GM12878 (cell line): ENCODE results near the gene TCF4. TPM values are rescaled to one million over a fixed set of nuclear protein-coding genes. Genes with fewer than 3 reads are reported as not detected.

Experiments
- ATAC-seq: fragments of 200-7000 bp; cut with Tn5 transposase; 3 replicates; pipeline ENCODE4 v1.9.1; 2020; ENCODE audit warnings: mild to moderate bottlenecking, moderate library complexity
- BruUV-seq: library from RNA; stranded (reverse); fragments of 400-500 nt; replicated peaks from 2 replicates; lab custom pipeline; 2021; lab: Mats Ljungman, UMichigan
- CTCF ChIA-PET: fragments of 300-600 bp; sonication (Branson Sonifier 250); formaldehyde crosslinking; extraction: SDS; loops from one replicate; lab custom pipeline; 2021; ENCODE audit warnings: inconsistent platforms; lab: Yijun Ruan, JAX
- POLR2A ChIA-PET: fragments of 350-600 bp; formaldehyde crosslinking; extraction: SDS; loops from one replicate; lab custom pipeline; 2021; ENCODE audit warnings: inconsistent platforms; lab: Charles Lee
- RAD21 ChIA-PET: fragments of 300-600 bp; sonication (Branson Sonifier 250); formaldehyde crosslinking; loops from one replicate; lab custom pipeline; 2023; ENCODE audit warnings: antibody characterized with exemption; ENCODE audit not compliant: unreplicated experiment; lab: Charles Lee
- SMC1A ChIA-PET: fragments of 300-600 bp; sonication (Branson Sonifier 250); formaldehyde crosslinking; loops from one replicate; lab custom pipeline; 2023; ENCODE audit not compliant: unreplicated experiment, uncharacterized antibody; lab: Charles Lee
- DNase-seq: peaks from one replicate; pipeline ENCODE4 v3.0.0-alpha.2; 2011; ENCODE audit warnings: low read depth, low spot score
- FAIRE-seq: peaks from 3 replicates; lab custom pipeline; 2011; peaks lifted over from hg19 to GRCh38; lab: Jason Lieb, UNC
- H2AFZ ChIP-seq: 2 replicates; pipeline ENCODE4 v1.6.0; 2011; ENCODE audit warnings: low read depth, low read length, control low read depth; ENCODE audit not compliant: control insufficient read depth
- H3K27ac ChIP-seq: 2 replicates; pipeline ENCODE4 v1.5.1; 2011; ENCODE audit warnings: control low read depth; ENCODE audit not compliant: control insufficient read depth, insufficient read depth
- H3K27me3 ChIP-seq, 2 experiments: replicated peaks in 1 of 2; 2 replicates each; pipeline versions ENCODE4 v1.6.0 to v1.6.1; 2011; ENCODE audit warnings: low read length in 1 of 2; ENCODE audit not compliant: control insufficient read depth in 2 of 2, insufficient read depth in 2 of 2
- H3K36me3 ChIP-seq, 2 experiments: 2 replicates each; pipeline ENCODE4 v1.5.1; 2011; ENCODE audit warnings: low read length in 1 of 2; ENCODE audit not compliant: control insufficient read depth in 2 of 2, insufficient read depth in 2 of 2
- H3K4me1 ChIP-seq: 2 replicates; pipeline ENCODE4 v1.6.1; 2011; ENCODE audit warnings: mild to moderate bottlenecking, low read length, moderate library complexity, mixed read lengths; ENCODE audit not compliant: control insufficient read depth, insufficient read depth
- H3K4me2 ChIP-seq: 2 replicates; pipeline ENCODE4 v1.6.0; 2011; ENCODE audit warnings: control low read depth; ENCODE audit not compliant: control insufficient read depth, insufficient read depth
- H3K4me3 ChIP-seq: fragments of 200-600 bp; sonication (generic); 2 replicates; pipeline ENCODE4 v1.5.1; 2016
- H3K79me2 ChIP-seq: 2 replicates; pipeline ENCODE4 v1.6.0; 2011; ENCODE audit warnings: low read length; ENCODE audit not compliant: control insufficient read depth, insufficient read depth
- H3K9ac ChIP-seq: 2 replicates; pipeline ENCODE4 v1.8.0; 2011; ENCODE audit warnings: low read length, control low read depth, mixed read lengths; ENCODE audit not compliant: control insufficient read depth, insufficient read depth
- H3K9me3 ChIP-seq: replicated peaks from 3 replicates; pipeline ENCODE4 v1.5.1; 2011; ENCODE audit warnings: mild to moderate bottlenecking, low read length; ENCODE audit not compliant: control insufficient read depth, insufficient read depth
- H4K20me1 ChIP-seq: 2 replicates; pipeline ENCODE4 v1.6.0; 2011; ENCODE audit not compliant: control insufficient read depth, insufficient read depth
- BACH1 ChIP-seq: fragments of 450-650 bp; IDR thresholded peaks from 2 replicates; pipeline ENCODE4 v1.6.1; 2017; ENCODE audit warnings: mild to moderate bottlenecking, borderline replicate concordance
- BRCA1 ChIP-seq: IDR thresholded peaks from 2 replicates; pipeline ENCODE4 v1.6.1; 2011; ENCODE audit warnings: low read depth, low read length, improper control_type of control experiment
- PKNOX1 ChIP-seq: fragments of 450-650 bp; IDR thresholded peaks from 2 replicates; pipeline ENCODE4 v1.6.1; 2016; ENCODE audit warnings: mild to moderate bottlenecking
- POLR2AphosphoS2 ChIP-seq: IDR thresholded peaks from 2 replicates; pipeline ENCODE4 v1.6.1; 2011; ENCODE audit warnings: low read depth, mild to moderate bottlenecking, low read length, improper control_type of control experiment, moderate library complexity
- WGBS: methylation state at CpG from one replicate; pipeline ENCODE4 v1.1.6; 2016; ENCODE audit warnings: low lambda C conversion rate; ENCODE audit not compliant: insufficient replicate concordance, insufficient coverage; ENCODE audit errors: missing lambda C conversion rate; 5-methylcytosine and 5-hydroxymethylcytosine counted together
- in situ Hi-C: fragments of 300-500 bp; cut with MboI; formaldehyde crosslinking; loops from 9 replicates; pipeline ENCODE4 v1.14.3; 2018; ENCODE audit warnings: mixed read lengths
- intact Hi-C: fragments of 100-400 bp; cut with micrococcal nuclease; formaldehyde crosslinking; loops from one replicate; pipeline ENCODE4 v1.14.2; 2022; ENCODE audit not compliant: unreplicated experiment
- polyA plus RNA-seq, 11 experiments: library from polyadenylated mRNA; depleted of rRNA in 4 of 11; unstranded in 6 of 11; stranded (reverse) in 5 of 11; fragments of >200 nt; fragmentation: Nextera tagmentation in 4 of 11; fragmentation: Illumina TruSeq in 1 of 11; extraction: Ambion mirVana in 4 of 11; extraction: Trizol in 1 of 11; gene quantifications; 1 replicate in 1 of 11; 2 replicates in 10 of 11; pipeline versions ENCODE4 v1.2.1 to v1.2.3, GENCODE V29; 2011 to 2016; ENCODE audit warnings: inconsistent platforms in 2 of 11, missing spikeins in 2 of 11, low read depth in 1 of 11
- total RNA-seq, 4 experiments: library from RNA; depleted of rRNA in 3 of 4; stranded (reverse); fragments of >200 nt in 3 of 4; fragmentation: Illumina TruSeq in 1 of 4; extraction: Trizol in 1 of 4; gene quantifications; 2 replicates each; pipeline versions ENCODE4 v1.2.1 to v1.2.3, GENCODE V29; 2013 to 2021

The TCF4 gene
- total and polyA plus RNA-seq, 10 of the 15 experiments (the other 5 are each of a cell fraction or from before 2014, with no cell fraction given) = 15.2 to 94.0 (median 31.5) TPM

GRCh38 chr18:55625901-55626300 is 37.9 kb upstream of the TCF4 start:
- ATAC-seq = no peak
- Histone ChIP-seq H3K79me2 (no peaks in the 10 kb centered on the region), H3K9me3 (no peaks in the 10 kb centered on the region), H3K36me3 (no peaks in the 10 kb centered on the region), H3K4me1 (no peaks in the 10 kb centered on the region), H3K27ac (no peak overlapping the region), H4K20me1 (no peaks in the 10 kb centered on the region), H3K9ac (no peak overlapping the region), H3K4me3 (no peak overlapping the region), H3K27me3 (no peaks in the 10 kb centered on the region), H2AFZ (no peak overlapping the region), H3K4me2 (no peak overlapping the region)
- TF ChIP-seq POLR2AphosphoS2 = no peak
- TF ChIP-seq PKNOX1 = no peak
- no peak for TF ChIP-seq BRCA1
- 0% methylated on average over 2 of the region's 2 CpGs for WGBS
- in situ Hi-C loops = no loop called here
- ChIA-PET RAD21 (no interaction called here), SMC1A (interaction anchor here (0.7 kb wide), 1 partner anchor 60 kb away, joined by 3 read pairs; no protein-coding TSS in a partner anchor), POLR2A (no interaction called here), CTCF (no interaction called here)
- DNase-seq = no peak
- BruUV-seq = no TSS peak
- intact Hi-C loops = no loop called here
- no peak for FAIRE-seq

GRCh38 chr18:55623626-55624025 is 35.6 kb upstream of the TCF4 start:
- intact Hi-C loops = no loop called here
- RAD21 ChIA-PET = no interaction called here
- 33% methylated on average over 3 of the region's 3 CpGs for WGBS
- in situ Hi-C loops = no loop called here
- CTCF ChIA-PET = no interaction called here
- H3K79me2 ChIP-seq = no peaks in the 10 kb centered on the region
- H3K9me3 ChIP-seq = no peaks in the 10 kb centered on the region
- H3K4me3 ChIP-seq = no peak overlapping the region
- FAIRE-seq = no peak
- H3K27ac ChIP-seq = no peak overlapping the region
- POLR2A ChIA-PET = no interaction called here
- H3K4me1 ChIP-seq = no peaks in the 10 kb centered on the region
- H3K27me3 ChIP-seq = no peaks in the 10 kb centered on the region
- no peak for DNase-seq
- no peak overlapping the region for H3K9ac ChIP-seq
- H2AFZ ChIP-seq = no peak overlapping the region
- no peaks in the 10 kb centered on the region for H4K20me1 ChIP-seq
- no peak overlapping the region for H3K4me2 ChIP-seq
- BruUV-seq = no TSS peak
- TF ChIP-seq BACH1 = no peak
- H3K36me3 ChIP-seq = no peaks in the 10 kb centered on the region
- ATAC-seq = no peak
- SMC1A ChIA-PET = no interaction called here
